ENCODE measurements around the gene EHD2.
"Not testable (repeated sequence)": the region's sequence is repeated elsewhere in the genome, so short reads cannot be mapped to it uniquely, and the experiment has no call there.

GRCh38 chr19:47728295-47728694 lies 15.1 kb downstream of the EHD2 start:
- not testable (repeated sequence) for TF ChIP-seq TCF12 (IDR thresholded peaks at IDR 0.05); TCF12 (CRISPR knock-in tag; IDR thresholded peaks at IDR 0.05); AFF4 (CRISPR knock-in tag; IDR thresholded peaks at IDR 0.05)

Data from HepG2 (cell line).